ENCODE measurements around the gene CAV2. TPM values are rescaled to one million over a fixed set of nuclear protein-coding genes. Genes with fewer than 3 reads are reported as not detected.

The CAV2 gene, protein sequence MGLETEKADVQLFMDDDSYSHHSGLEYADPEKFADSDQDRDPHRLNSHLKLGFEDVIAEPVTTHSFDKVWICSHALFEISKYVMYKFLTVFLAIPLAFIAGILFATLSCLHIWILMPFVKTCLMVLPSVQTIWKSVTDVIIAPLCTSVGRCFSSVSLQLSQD
- not detected for total RNA-seq
- polyA plus RNA-seq: not detected

DNA sequence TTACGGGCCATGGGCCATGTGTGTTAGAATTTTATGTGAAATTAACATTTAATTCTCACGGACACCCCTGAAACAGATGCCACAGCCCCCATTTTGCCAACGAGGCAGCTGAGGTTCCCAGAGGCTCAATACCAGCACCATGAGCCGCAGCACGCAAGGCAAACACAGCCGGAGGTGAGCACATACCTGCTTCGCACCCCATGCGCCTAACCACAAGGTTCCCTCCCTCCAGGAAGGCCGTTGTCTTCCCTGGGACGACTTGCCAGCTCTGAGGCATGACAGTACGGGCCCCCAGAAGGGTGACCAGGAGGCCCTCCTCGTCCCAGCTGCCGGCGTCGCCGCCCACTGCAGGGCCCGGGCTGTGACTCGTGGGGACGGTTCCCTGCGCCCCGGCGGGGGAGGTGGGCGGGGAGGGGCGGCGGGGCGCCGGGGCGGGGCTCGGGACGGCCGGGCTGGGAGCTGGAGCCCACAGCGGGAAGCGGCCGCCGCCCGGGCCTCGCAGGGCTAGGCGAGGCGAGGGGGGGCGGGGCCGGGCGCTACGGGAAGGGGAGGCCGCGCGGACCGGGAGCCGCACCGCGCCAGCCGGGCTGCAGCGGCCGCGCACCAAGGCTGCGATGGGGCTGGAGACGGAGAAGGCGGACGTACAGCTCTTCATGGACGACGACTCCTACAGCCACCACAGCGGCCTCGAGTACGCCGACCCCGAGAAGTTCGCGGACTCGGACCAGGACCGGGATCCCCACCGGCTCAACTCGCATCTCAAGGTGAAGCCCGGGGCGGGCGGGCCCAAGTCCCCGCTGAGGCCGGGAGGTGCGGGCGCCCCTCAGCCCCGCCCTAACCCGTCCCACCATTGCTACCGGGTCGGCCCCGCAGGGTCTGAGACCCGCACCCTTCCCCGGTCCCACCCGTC lies at the start of gene CAV2:
CAV2 (plus strand) TSS at position 571 of the 910 bp plus-strand sequence; CDS start at position 615, 44 bp downstream.
- peaks cover 7% of the 10 kb centered on the region for H3K4me1 ChIP-seq (ENCODE audit: control insufficient read depth, insufficient read depth, low read length, poor library complexity, severe bottlenecking)
- Mint-ChIP-seq H3K36me3 (no peaks in the 10 kb centered on the region), H3K9me3 (peaks cover 0 to 4% (median 0%) of the 10 kb centered on the region in 7 donors), H3K27me3 (peaks cover 63% of the 10 kb centered on the region), H3K4me1 (peaks cover 0 to 9% (median 7%) of the 10 kb centered on the region in 4 donors), H3K27ac (no peak within 1 kb of the TSS), H3K4me3 (peak within 1 kb of the TSS in 3 of 4 donors; percentile 70 to 72 (median 70))
- DNase-seq (no peak), ATAC-seq (ENCODE audit: low read depth in 2 of 2) (peak in 1 of 2 donors; percentile 13)
- peaks cover 42% of the 10 kb centered on the region for H3K27me3 ChIP-seq (ENCODE audit: control insufficient read depth, insufficient read depth, low read length)
- H3K27ac ChIP-seq (ENCODE audit: insufficient read depth, low read length, poor library complexity, severe bottlenecking): no peak within 1 kb of the TSS
- H3K9me3 ChIP-seq (ENCODE audit: control insufficient read depth in 2 of 2, low read length in 2 of 2): no peaks in the 10 kb centered on the region
- H3K36me3 ChIP-seq (ENCODE audit: control insufficient read depth, insufficient read depth, low read length): no peaks in the 10 kb centered on the region
- H3K4me3 ChIP-seq (ENCODE audit: low read depth, low read length): no peak within 1 kb of the TSS

DNA sequence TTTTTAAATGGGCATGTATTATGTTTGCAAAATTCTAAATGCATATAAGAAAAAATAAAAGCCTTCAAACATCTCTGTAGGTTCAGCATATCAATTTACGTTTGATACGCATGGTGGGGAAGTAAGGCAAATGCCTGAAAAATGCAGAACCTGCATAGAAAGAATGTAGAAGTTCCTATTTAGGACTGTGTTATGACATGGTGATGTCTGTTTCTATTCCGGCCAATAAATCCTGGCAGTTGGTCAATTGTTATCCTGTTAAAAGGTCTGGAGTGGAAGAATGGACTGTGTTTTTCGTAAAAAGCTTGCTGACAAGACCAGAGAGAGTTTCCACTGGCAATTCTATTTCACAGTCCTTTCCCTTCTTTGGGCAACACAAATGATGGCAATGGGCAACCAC lies 49.6 kb upstream of the CAV2 start:
- Mint-ChIP-seq H3K4me3 (no peak overlapping the region), H3K9me3 (no peaks in the 10 kb centered on the region), H3K4me1 (no peaks in the 10 kb centered on the region), H3K27me3 (peaks cover under 1% of the 10 kb centered on the region), H3K27ac (no peak overlapping the region), H3K36me3 (no peaks in the 10 kb centered on the region)
- no peak overlapping the region for H3K27ac ChIP-seq (ENCODE audit: insufficient read depth, low read length, poor library complexity, severe bottlenecking)
- H3K9me3 ChIP-seq (ENCODE audit: control insufficient read depth in 2 of 2, low read length in 2 of 2): no peaks in the 10 kb centered on the region
- ATAC-seq (ENCODE audit: low read depth in 2 of 2) (no peak), DNase-seq (no peak)
- H3K4me1 ChIP-seq (ENCODE audit: control insufficient read depth, insufficient read depth, low read length, poor library complexity, severe bottlenecking): no peaks in the 10 kb centered on the region
- H3K4me3 ChIP-seq (ENCODE audit: low read depth, low read length): no peak overlapping the region
- H3K36me3 ChIP-seq (ENCODE audit: control insufficient read depth, insufficient read depth, low read length): no peaks in the 10 kb centered on the region
- H3K27me3 ChIP-seq (ENCODE audit: control insufficient read depth, insufficient read depth, low read length): no peaks in the 10 kb centered on the region

DNA sequence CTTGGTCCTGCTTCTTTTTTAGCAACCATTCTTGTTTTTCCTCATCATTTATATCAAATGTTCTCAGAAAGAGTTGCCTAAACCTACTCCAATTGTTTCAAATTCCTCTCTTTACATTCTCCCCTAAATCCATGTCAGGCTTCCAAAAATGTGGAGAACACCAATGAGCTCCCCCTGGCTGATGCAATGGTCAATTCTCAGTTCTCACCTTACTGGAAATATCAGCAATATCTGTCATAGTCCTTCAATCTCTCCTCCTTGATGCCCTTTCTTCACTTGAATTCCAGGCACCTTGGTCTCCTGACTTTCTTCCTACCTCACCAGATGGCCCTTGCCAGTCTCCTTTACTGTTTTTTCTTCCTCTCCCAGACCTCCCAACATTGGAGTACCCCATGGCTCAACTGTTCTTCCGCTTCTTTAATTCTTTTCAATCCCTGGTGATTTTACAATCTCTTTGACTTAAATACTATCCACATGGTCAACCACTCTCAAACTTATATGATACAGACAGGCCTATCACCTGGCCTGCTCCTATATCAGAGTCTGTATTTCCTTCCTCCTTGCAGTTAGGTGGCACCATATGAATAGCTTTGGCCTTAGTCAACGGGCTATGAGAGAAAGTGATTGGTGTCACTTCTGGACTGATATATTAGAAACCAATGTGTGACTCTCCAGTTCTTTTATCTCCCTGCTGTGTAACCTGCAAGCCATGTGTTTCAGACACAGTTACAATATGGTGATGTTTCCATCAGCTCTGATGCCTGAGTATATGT lies 47.4 kb upstream of the CAV2 start:
- H3K9me3 ChIP-seq (ENCODE audit: control insufficient read depth in 2 of 2, low read length in 2 of 2): no peaks in the 10 kb centered on the region
- H3K4me3 ChIP-seq (ENCODE audit: low read depth, low read length): no peak overlapping the region
- no peak for ATAC-seq (ENCODE audit: low read depth in 2 of 2)
- no peak overlapping the region for H3K27ac ChIP-seq (ENCODE audit: insufficient read depth, low read length, poor library complexity, severe bottlenecking)
- no peaks in the 10 kb centered on the region for H3K27me3 ChIP-seq (ENCODE audit: control insufficient read depth, insufficient read depth, low read length)
- H3K36me3 ChIP-seq (ENCODE audit: control insufficient read depth, insufficient read depth, low read length): no peaks in the 10 kb centered on the region
- Mint-ChIP-seq H3K36me3 (no peaks in the 10 kb centered on the region), H3K9me3 (peaks cover 0 to 3% (median 0%) of the 10 kb centered on the region in 7 donors), H3K4me1 (no peaks in the 10 kb centered on the region), H3K4me3 (no peak overlapping the region), H3K27ac (no peak overlapping the region), H3K27me3 (peaks cover 4% of the 10 kb centered on the region)
- H3K4me1 ChIP-seq (ENCODE audit: control insufficient read depth, insufficient read depth, low read length, poor library complexity, severe bottlenecking): no peaks in the 10 kb centered on the region
- no peak for DNase-seq

DNA sequence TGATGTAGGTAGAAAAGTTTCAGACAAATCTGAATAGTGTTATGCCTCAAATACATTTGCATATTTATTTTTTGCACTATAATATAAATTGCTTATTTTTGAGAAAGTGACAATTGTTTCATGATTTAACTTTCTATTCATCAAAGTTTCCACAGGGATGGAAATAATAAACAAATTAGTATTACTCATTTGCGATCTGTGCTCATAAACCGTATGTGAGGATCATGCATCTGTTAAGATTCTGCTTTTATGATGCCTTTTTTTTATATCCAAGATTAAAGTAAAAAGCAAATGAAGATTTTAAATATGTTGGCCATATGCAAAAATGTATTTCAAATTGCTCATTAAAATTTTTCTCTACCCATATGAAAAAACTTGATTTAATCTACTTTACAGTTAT lies 45.2 kb upstream of the CAV2 start:
- no peak overlapping the region for H3K4me3 ChIP-seq (ENCODE audit: low read depth, low read length)
- H3K27ac ChIP-seq (ENCODE audit: insufficient read depth, low read length, poor library complexity, severe bottlenecking): no peak overlapping the region
- Mint-ChIP-seq H3K27me3 (peaks cover 4% of the 10 kb centered on the region), H3K4me1 (no peaks in the 10 kb centered on the region), H3K27ac (no peak overlapping the region), H3K4me3 (no peak overlapping the region), H3K9me3 (peaks cover 0 to 3% (median 0%) of the 10 kb centered on the region in 7 donors), H3K36me3 (no peaks in the 10 kb centered on the region)
- H3K27me3 ChIP-seq (ENCODE audit: control insufficient read depth, insufficient read depth, low read length): no peaks in the 10 kb centered on the region
- no peaks in the 10 kb centered on the region for H3K4me1 ChIP-seq (ENCODE audit: control insufficient read depth, insufficient read depth, low read length, poor library complexity, severe bottlenecking)
- ATAC-seq (ENCODE audit: low read depth in 2 of 2) (no peak), DNase-seq (no peak)
- H3K36me3 ChIP-seq (ENCODE audit: control insufficient read depth, insufficient read depth, low read length): no peaks in the 10 kb centered on the region
- no peaks in the 10 kb centered on the region for H3K9me3 ChIP-seq (ENCODE audit: control insufficient read depth in 2 of 2, low read length in 2 of 2)

DNA sequence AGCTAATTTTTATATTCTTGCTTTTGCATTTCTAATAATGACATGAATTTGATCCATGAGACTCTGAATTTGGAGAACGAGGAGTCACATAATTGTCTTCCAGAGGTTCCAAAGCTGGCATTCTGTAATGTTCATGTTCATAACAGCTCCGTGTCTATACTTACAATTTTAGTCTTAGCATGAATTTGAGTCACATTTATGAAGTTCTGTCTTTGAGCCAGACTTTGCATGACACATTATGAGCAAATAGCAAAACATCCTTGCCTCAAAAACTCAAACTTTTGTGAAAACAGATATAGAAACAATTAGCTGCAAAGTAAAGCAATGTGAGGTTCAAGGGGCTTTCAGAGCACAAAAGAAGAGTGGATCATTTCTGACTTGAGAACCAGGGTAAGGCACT lies 44.5 kb upstream of the CAV2 start:
- Mint-ChIP-seq H3K36me3 (no peaks in the 10 kb centered on the region), H3K27me3 (peaks cover 4% of the 10 kb centered on the region), H3K4me3 (no peak overlapping the region), H3K27ac (no peak overlapping the region), H3K4me1 (no peaks in the 10 kb centered on the region), H3K9me3 (peaks cover 0 to 3% (median 0%) of the 10 kb centered on the region in 7 donors)
- no peaks in the 10 kb centered on the region for H3K27me3 ChIP-seq (ENCODE audit: control insufficient read depth, insufficient read depth, low read length)
- no peaks in the 10 kb centered on the region for H3K36me3 ChIP-seq (ENCODE audit: control insufficient read depth, insufficient read depth, low read length)
- no peak overlapping the region for H3K4me3 ChIP-seq (ENCODE audit: low read depth, low read length)
- no peak for DNase-seq
- H3K4me1 ChIP-seq (ENCODE audit: control insufficient read depth, insufficient read depth, low read length, poor library complexity, severe bottlenecking): no peaks in the 10 kb centered on the region
- no peaks in the 10 kb centered on the region for H3K9me3 ChIP-seq (ENCODE audit: control insufficient read depth in 2 of 2, low read length in 2 of 2)
- ATAC-seq (ENCODE audit: low read depth in 2 of 2): no peak
- no peak overlapping the region for H3K27ac ChIP-seq (ENCODE audit: insufficient read depth, low read length, poor library complexity, severe bottlenecking)

DNA sequence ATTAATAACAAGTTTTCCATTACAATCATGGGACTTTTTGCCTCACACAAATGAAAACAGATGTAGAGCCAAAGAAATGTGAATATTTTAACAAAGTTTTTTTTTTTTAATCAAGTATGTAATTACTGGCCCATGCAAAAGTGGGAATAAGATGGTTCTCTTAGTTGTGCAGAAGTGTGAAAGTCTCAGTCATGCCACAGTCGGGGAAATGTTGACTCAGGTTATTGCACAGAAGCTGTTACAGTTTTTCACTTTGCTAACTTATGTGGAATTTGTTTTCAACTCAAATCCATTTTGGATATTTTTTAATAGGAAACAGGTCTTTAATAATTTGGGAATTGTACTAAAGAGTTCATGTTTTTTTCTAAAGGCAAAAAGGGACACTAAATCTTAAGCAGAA lies 44.0 kb upstream of the CAV2 start:
- no peak for ATAC-seq (ENCODE audit: low read depth in 2 of 2)
- Mint-ChIP-seq H3K9me3 (peaks cover 0 to 3% (median 0%) of the 10 kb centered on the region in 7 donors), H3K4me1 (no peaks in the 10 kb centered on the region), H3K27me3 (peaks cover 4% of the 10 kb centered on the region), H3K27ac (no peak overlapping the region), H3K36me3 (no peaks in the 10 kb centered on the region), H3K4me3 (no peak overlapping the region)
- Histone ChIP-seq H3K27me3 (ENCODE audit: control insufficient read depth, insufficient read depth, low read length) (no peaks in the 10 kb centered on the region), H3K27ac (ENCODE audit: insufficient read depth, low read length, poor library complexity, severe bottlenecking) (no peak overlapping the region), H3K4me1 (ENCODE audit: control insufficient read depth, insufficient read depth, low read length, poor library complexity, severe bottlenecking) (no peaks in the 10 kb centered on the region), H3K9me3 (ENCODE audit: control insufficient read depth in 2 of 2, low read length in 2 of 2) (no peaks in the 10 kb centered on the region), H3K36me3 (ENCODE audit: control insufficient read depth, insufficient read depth, low read length) (no peaks in the 10 kb centered on the region), H3K4me3 (ENCODE audit: low read depth, low read length) (no peak overlapping the region)
- DNase-seq: no peak

DNA sequence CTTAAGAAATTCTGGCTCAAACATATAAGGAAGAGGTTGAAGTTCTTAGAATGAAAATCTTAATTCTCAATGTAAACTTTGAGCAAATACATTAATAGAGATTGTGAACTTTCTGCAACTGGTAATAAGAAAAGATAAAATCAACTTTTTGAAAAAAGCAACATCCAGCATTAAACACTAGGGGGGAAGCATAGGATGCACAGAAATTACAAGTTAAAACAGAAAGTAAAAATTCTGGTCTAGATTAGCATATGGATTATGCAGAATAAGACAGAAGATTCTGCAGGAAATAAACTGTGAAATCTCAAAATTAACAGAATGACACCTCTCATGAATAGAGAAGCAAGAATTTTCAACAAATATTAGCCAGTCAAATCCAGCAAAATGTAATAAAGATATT lies 38.0 kb upstream of the CAV2 start:
- Mint-ChIP-seq H3K9me3 (peaks cover 0 to 2% (median 0%) of the 10 kb centered on the region in 7 donors), H3K27me3 (peaks cover 5% of the 10 kb centered on the region), H3K4me3 (no peak overlapping the region), H3K36me3 (no peaks in the 10 kb centered on the region), H3K4me1 (no peaks in the 10 kb centered on the region), H3K27ac (no peak overlapping the region)
- Histone ChIP-seq H3K4me1 (ENCODE audit: control insufficient read depth, insufficient read depth, low read length, poor library complexity, severe bottlenecking) (no peaks in the 10 kb centered on the region), H3K27ac (ENCODE audit: insufficient read depth, low read length, poor library complexity, severe bottlenecking) (no peak overlapping the region), H3K4me3 (ENCODE audit: low read depth, low read length) (no peak overlapping the region), H3K36me3 (ENCODE audit: control insufficient read depth, insufficient read depth, low read length) (no peaks in the 10 kb centered on the region), H3K9me3 (ENCODE audit: control insufficient read depth in 2 of 2, low read length in 2 of 2) (no peaks in the 10 kb centered on the region), H3K27me3 (ENCODE audit: control insufficient read depth, insufficient read depth, low read length) (no peaks in the 10 kb centered on the region)
- ATAC-seq (ENCODE audit: low read depth in 2 of 2): no peak
- no peak for DNase-seq

All from CD4-positive, CD25-positive, alpha-beta regulatory T cell (primary cell).